Measurements from ENCODE around the gene SDK2. TPM values are rescaled to one million over a fixed set of nuclear protein-coding genes. Genes with fewer than 3 reads are reported as not detected.

Gene SDK2
- total RNA-seq, 3 donors from 2014 or later (not counting 1 experiment from before 2014, with no cell fraction given): 0.41 to 0.90 (median 0.49) TPM

DNA sequence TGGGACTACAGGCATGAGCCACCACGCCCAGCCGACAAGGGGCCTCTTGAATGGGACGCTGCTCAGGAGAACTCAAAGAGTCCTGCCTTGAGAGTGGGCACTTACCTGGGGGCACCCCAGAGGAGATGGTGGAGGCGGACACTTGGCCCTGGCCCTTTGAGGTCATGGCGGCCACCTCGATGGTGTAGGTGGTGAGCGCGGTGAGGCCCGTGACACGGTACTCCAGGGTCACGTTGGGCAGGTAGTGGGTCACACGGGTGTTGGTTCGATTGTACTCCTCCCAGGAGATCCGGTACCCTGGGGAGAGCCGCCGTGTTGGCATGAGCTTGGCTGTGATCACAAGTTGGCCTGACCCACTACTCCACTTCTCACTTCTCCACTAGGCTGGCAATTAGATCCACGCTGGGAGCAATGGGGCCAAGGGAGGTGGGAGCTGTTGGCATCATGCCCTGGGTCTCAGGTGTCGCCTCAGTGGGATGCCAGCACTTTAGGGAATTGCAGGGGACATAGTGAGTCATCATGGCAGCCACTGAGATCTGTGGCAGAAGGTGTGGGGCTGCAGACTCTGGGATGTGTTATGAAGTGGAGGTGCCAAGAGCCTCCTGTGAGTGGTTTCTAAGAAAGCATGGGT lies 243.2 kb downstream of the SDK2 start:
- intact Hi-C loops (cut with micrococcal nuclease): no loop called here
- WGBS (ENCODE audit: insufficient coverage): 95% methylated on average over 18 of the region's 18 CpGs
- ATAC-seq: no peak

DNA sequence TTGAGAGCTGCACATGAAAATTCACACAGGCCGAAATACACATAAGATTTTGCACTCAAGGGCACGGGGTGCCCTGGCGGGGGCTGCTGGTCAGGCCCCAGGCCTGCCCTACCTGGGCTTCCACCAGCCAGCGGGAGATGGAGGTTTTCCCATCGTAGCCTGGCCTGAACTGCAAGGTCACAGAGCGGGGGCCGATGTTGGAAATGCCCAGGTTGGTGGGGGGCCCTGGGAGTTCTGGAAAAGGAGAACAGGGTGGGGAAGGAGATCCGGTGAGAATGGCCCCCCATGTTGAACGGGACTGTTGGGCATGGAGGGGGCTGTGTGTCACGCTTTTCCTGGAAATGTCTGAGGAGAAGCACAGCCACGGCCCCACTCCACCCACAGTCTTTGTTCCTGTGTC lies 245.2 kb downstream of the SDK2 start:
- H3K36me3 ChIP-seq (ENCODE audit: control insufficient read depth, insufficient read depth, low read length): no peaks in the 10 kb centered on the region
- TF ChIP-seq, protein P1, sequence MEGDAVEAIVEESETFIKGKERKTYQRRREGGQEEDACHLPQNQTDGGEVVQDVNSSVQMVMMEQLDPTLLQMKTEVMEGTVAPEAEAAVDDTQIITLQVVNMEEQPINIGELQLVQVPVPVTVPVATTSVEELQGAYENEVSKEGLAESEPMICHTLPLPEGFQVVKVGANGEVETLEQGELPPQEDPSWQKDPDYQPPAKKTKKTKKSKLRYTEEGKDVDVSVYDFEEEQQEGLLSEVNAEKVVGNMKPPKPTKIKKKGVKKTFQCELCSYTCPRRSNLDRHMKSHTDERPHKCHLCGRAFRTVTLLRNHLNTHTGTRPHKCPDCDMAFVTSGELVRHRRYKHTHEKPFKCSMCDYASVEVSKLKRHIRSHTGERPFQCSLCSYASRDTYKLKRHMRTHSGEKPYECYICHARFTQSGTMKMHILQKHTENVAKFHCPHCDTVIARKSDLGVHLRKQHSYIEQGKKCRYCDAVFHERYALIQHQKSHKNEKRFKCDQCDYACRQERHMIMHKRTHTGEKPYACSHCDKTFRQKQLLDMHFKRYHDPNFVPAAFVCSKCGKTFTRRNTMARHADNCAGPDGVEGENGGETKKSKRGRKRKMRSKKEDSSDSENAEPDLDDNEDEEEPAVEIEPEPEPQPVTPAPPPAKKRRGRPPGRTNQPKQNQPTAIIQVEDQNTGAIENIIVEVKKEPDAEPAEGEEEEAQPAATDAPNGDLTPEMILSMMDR (IDR thresholded peaks at IDR 0.05): no peak
- H3K4me3 ChIP-seq (ENCODE audit: low read length): no peak overlapping the region
- no peaks in the 10 kb centered on the region for H3K4me1 ChIP-seq (ENCODE audit: control insufficient read depth, insufficient read depth, low read length)
- no peak overlapping the region for H3K4me3 Mint-ChIP-seq
- no peaks in the 10 kb centered on the region for H3K27me3 ChIP-seq (ENCODE audit: control insufficient read depth, insufficient read depth, low read length)
- intact Hi-C loops (cut with micrococcal nuclease): no loop called here
- WGBS (ENCODE audit: insufficient coverage): 92% methylated on average over 10 of the region's 11 CpGs
- no peak overlapping the region for H3K27ac ChIP-seq (ENCODE audit: low read length)
- no peak for DNase-seq
- H3K36me3 Mint-ChIP-seq: no peaks in the 10 kb centered on the region
- no peaks in the 10 kb centered on the region for H3K4me1 Mint-ChIP-seq
- no peak overlapping the region for H3K27ac Mint-ChIP-seq
- no peak for ATAC-seq
- peaks cover 0 to under 1% of the 10 kb centered on the region in 2 donors for H3K27me3 Mint-ChIP-seq (ENCODE audit: low read depth in 2 of 2)
- H3K9me3 Mint-ChIP-seq: no peaks in the 10 kb centered on the region
- H3K9me3 ChIP-seq (ENCODE audit: control insufficient read depth, insufficient read depth, low read length): no peaks in the 10 kb centered on the region

More for the DNA sequence above, 243.2 kb downstream of the SDK2 start:
- Mint-ChIP-seq H3K36me3 (no peaks in the 10 kb centered on the region), H3K9me3 (no peaks in the 10 kb centered on the region), H3K27me3 (ENCODE audit: low read depth in 2 of 2) (peaks cover 0 to 8% of the 10 kb centered on the region in 2 donors), H3K27ac (no peak overlapping the region), H3K4me3 (no peak overlapping the region), H3K4me1 (no peaks in the 10 kb centered on the region)
- Histone ChIP-seq H3K4me1 (ENCODE audit: control insufficient read depth, insufficient read depth, low read length) (no peaks in the 10 kb centered on the region), H3K36me3 (ENCODE audit: control insufficient read depth, insufficient read depth, low read length) (no peaks in the 10 kb centered on the region), H3K27ac (ENCODE audit: low read length) (no peak overlapping the region), H3K9me3 (ENCODE audit: control insufficient read depth, insufficient read depth, low read length) (no peaks in the 10 kb centered on the region), H3K4me3 (ENCODE audit: low read length) (no peak overlapping the region), H3K27me3 (ENCODE audit: control insufficient read depth, insufficient read depth, low read length) (no peaks in the 10 kb centered on the region)
- no peak for DNase-seq
- TF ChIP-seq, protein P1 (IDR thresholded peaks at IDR 0.05): no peak

DNA sequence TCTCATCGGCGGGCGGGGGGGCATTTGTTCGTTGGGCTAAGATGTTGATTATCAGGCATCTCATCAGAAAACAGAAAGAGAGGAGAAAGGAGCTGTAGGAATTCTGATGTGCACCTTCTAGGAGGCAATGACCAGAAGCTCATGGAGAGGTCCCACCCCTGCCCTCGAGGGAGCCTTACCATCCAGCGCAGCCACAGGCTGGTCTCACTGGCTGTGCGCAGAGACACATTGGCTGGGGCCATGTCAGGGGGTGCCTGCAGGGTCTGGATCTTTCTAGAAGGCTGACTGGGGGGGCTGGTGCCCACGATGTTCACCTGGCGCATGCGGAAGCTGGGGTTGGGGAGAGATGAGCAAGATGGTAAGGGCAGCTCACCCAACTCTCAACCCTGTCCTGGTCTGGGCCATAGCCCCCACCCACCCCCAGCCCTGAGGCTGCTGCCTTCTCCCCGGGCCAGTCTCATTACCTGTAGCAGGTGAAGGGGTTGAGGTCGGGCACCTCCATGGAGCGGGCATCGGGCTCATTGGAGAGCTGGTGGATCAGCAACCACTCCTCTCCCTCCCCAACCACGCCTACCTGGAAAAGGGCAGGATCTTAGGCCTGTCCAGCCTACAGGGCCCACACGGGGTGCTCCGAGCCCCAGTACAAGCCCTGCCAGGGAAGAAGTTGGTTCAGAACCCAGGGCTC lies 246.2 kb downstream of the SDK2 start:
- H3K4me1 ChIP-seq (ENCODE audit: control insufficient read depth, insufficient read depth, low read length): no peaks in the 10 kb centered on the region
- no peak overlapping the region for H3K4me3 ChIP-seq (ENCODE audit: low read length)
- no peaks in the 10 kb centered on the region for H3K9me3 ChIP-seq (ENCODE audit: control insufficient read depth, insufficient read depth, low read length)
- no peak overlapping the region for H3K27ac ChIP-seq (ENCODE audit: low read length)
- H3K4me1 Mint-ChIP-seq: no peaks in the 10 kb centered on the region
- no peak overlapping the region for H3K4me3 Mint-ChIP-seq
- H3K36me3 ChIP-seq (ENCODE audit: control insufficient read depth, insufficient read depth, low read length): no peaks in the 10 kb centered on the region
- H3K27me3 Mint-ChIP-seq (ENCODE audit: low read depth in 2 of 2): no peaks in the 10 kb centered on the region
- no peak overlapping the region for H3K27ac Mint-ChIP-seq
- H3K36me3 Mint-ChIP-seq: no peaks in the 10 kb centered on the region
- intact Hi-C loops (cut with micrococcal nuclease): no loop called here
- no peaks in the 10 kb centered on the region for H3K9me3 Mint-ChIP-seq
- H3K27me3 ChIP-seq (ENCODE audit: control insufficient read depth, insufficient read depth, low read length): no peaks in the 10 kb centered on the region
- no peak for DNase-seq
- WGBS (ENCODE audit: insufficient coverage): 85% methylated on average over 14 of the region's 17 CpGs
- no peak for ATAC-seq
- TF ChIP-seq, protein P1 (IDR thresholded peaks at IDR 0.05): no peak
